GM21528 (cell line): ENCODE data around the gene CCDC122.
"Not testable (repeated sequence)": the region's sequence is repeated elsewhere in the genome, so short reads cannot be mapped to it uniquely, and the experiment has no call there.

Experiments used
- ATAC-seq: cut with Tn5 transposase; IDR thresholded peaks from one replicate; pipeline ENCODE4 v1.9.1; 2021; ENCODE audit warnings: mild to moderate bottlenecking, moderate library complexity; ENCODE audit not compliant: unreplicated experiment, low FRiP score

The CCDC122 gene

GRCh38 chr13:43877766-43878165, 1.8 kb downstream of the CCDC122 start:
- ATAC-seq: no peak

GRCh38 chr13:43877326-43877725, 2.2 kb downstream of the CCDC122 start:
- ATAC-seq: no peak

GRCh38 chr13:43876366-43876765, 3.2 kb downstream of the CCDC122 start:
- no peak for ATAC-seq

- ATAC-seq: no peak
Measured at GRCh38 chr13:43874504-43875092, 4.9 kb downstream of the CCDC122 start.

- ATAC-seq: no peak
Measured at GRCh38 chr13:43872181-43872580, 7.4 kb downstream of the CCDC122 start.

GRCh38 chr13:43865892-43866291, 13.6 kb downstream of the CCDC122 start:
- ATAC-seq: no peak

- no peak for ATAC-seq
Measured at GRCh38 chr13:43864921-43865320, 14.6 kb downstream of the CCDC122 start.

- no peak for ATAC-seq
Measured at GRCh38 chr13:43861863-43862262, 17.7 kb downstream of the CCDC122 start.

- ATAC-seq: no peak
Measured at GRCh38 chr13:43852923-43853404, 26.6 kb downstream of the CCDC122 start.

- ATAC-seq: no peak
Measured at GRCh38 chr13:43850873-43851272, 28.7 kb downstream of the CCDC122 start.

GRCh38 chr13:43848001-43848649, 31.4 kb downstream of the CCDC122 start:
- ATAC-seq: no peak

- ATAC-seq: no peak
Measured at GRCh38 chr13:43846496-43847158, 32.9 kb downstream of the CCDC122 start.

GRCh38 chr13:43838909-43839308, 40.6 kb downstream of the CCDC122 start:
- ATAC-seq: no peak

- ATAC-seq: no peak
Measured at GRCh38 chr13:43835701-43836100, 43.8 kb downstream of the CCDC122 start.

- no peak for ATAC-seq
Measured at GRCh38 chr13:43831088-43831487, 48.5 kb downstream of the CCDC122 start.

GRCh38 chr13:43830497-43830881, 49.1 kb downstream of the CCDC122 start:
- ATAC-seq: no peak

GRCh38 chr13:43824656-43825055, 54.9 kb downstream of the CCDC122 start:
- not testable (repeated sequence) for ATAC-seq

- ATAC-seq: no peak
Measured at GRCh38 chr13:43822969-43823368, 56.6 kb downstream of the CCDC122 start.

- ATAC-seq: no peak
Measured at GRCh38 chr13:43816401-43816889, 63.1 kb downstream of the CCDC122 start.

- no peak for ATAC-seq
Measured at GRCh38 chr13:43815204-43815603, 64.3 kb downstream of the CCDC122 start.

- no peak for ATAC-seq
Measured at GRCh38 chr13:43808676-43809075, 70.9 kb downstream of the CCDC122 start.
